Stromal cell of bone marrow (primary cell): ENCODE data around the gene RBMS3.
"Not testable (repeated sequence)": the region's sequence is repeated elsewhere in the genome, so short reads cannot be mapped to it uniquely, and the experiment has no call there.

Experiments
- DNase-seq: peaks from one replicate; pipeline ENCODE4 v3.0.0-alpha.2; 2012; ENCODE audit warnings: low read depth

Gene RBMS3

DNA sequence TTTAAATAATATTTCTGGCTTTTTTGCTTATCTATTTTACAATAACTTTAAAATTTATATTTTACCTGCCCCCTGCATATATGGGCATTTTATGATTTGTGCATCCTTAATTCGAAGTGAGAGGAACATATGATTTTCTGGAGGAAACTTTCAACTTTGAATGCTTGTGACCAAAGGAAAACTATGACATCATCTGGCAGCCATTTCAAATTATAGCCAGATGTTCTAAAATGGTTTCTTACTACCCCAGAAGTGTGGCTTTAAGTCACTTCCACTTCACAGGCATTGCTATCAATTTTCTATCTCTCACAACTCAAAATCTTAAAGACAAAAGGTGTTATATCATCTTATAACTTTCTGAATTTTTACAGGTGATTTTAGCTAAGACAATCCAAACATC lies 508.8 kb downstream of the RBMS3 start:
- DNase-seq: peak; percentile 1

DNA sequence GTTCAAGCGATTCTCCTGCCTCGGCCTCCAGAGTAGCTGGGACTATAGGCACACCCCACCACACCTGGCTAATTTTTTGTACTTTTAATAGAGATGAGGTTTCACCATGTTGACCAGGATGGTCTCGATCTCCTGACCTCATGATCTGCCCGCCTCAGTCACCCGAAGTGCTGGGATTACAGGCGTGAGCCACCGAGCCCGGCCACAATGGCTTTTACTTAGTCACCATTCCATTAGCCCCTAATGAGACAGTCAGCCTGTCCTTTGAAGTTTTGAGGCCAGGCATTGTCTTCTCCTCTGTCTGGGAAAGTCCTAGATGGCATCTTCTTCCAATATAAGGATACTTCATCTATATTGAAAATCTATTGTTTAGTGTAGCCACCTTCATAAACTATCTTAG lies 515.9 kb downstream of the RBMS3 start:
- DNase-seq: no peak

DNA sequence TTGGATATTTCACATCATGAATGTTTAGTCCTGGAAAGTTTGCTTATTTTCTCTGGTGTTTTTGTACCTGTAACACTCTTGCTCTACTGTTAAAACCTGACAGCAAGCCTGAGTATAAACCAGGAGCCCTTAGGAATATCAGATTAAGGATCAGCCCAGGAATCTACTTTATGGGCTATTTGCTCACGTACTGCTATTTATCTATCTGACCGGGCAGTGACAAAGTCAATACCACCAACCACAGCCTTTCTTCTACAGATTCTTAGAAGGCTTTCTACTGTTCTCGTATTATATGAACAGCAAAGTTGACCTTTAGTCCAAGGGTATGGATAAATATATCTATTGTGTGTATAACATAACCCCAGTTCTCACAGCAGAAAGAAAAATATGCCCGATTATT lies 521.2 kb downstream of the RBMS3 start:
- DNase-seq: no peak

DNA sequence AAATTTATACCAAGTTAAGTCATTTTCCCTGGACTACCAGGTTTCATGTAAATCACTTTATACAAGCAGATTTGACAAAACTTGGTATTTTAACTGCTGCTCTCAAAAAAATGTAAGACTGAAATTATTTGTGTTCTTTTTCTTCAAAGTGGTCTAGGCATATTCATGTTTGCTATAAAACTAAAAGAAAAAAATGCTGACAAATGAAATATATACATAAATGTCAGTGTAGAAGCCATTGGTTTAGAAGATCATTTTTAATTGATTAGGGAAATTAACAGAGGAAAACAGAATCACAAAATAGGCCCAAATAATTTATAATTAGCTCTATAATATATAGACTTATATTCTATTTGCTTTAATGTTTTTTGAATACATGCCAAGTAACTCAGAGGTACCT lies 523.2 kb downstream of the RBMS3 start:
- no peak for DNase-seq

DNA sequence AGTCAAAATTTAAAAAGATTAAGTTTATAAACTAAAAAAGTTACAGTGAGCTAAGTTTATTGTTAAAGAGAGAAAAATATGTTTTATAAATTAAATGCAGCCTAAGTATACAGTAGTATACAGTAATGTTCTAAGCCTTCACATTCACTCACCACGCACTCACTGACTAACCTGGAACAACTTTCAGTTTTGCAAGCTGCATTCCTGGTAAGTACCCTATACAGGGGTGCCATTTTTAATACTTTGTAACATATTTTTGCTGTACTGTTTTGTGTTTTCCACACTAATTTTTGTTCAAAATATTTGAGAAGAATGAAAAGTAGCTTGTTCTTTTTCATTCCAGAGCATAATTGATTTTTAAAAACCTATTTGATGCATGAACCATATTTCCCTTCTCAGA lies 524.9 kb downstream of the RBMS3 start:
- DNase-seq: no peak

DNA sequence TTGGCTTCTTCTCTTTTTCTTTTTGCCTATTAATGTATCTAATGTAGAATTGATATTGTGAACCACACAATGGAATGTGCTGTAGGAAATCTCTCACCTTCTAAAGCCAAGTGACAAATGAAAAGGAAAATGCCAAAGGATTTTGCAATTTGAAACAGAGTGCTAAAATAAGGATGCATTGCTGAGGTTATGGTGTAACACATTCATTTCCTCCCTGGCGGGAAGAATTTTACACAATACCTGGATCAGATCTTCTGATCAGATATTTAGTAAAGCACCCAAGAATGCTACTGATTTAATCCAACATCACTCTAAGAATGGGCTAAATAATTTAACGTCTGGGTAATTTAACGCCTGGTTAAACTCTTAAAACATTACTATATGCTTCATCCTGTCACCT lies 527.5 kb downstream of the RBMS3 start:
- DNase-seq: not testable (repeated sequence)

DNA sequence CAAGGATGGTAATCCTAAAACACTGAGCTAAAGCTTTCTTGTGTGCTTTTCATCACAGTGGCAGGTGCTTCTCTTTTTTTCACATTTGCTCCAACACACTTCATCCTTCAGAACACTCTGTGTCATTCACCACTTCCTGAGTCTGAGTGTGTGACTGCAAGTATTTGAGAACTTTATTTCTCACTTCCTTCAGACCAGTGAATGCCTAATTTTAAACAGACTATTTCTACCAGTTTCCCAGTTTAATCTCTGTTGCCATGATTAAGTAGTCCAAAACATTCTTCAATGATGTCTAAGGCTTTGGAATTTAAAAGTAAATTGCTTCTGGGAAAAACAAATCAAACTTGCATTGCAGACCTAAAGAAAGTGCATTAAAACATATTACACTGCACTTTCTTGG lies 541.2 kb downstream of the RBMS3 start:
- peak; percentile 23 for DNase-seq

DNA sequence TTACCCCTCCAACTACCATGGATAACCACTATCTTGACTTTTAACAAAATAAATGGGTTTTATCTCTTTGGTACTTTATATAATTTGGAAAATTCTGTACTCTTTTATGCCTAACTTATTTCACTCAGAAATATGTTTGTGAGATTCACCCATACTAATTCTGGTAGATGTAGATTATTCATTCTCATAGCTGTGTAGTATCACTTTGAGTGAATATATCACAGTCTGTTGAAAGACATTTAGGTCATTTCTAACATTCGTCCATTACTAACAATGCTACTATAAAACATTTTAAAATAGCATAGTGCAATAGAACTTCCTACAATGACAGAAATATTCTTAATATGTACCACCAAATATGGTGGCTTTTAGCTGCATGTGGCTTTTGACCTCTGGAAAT lies 542.4 kb downstream of the RBMS3 start:
- DNase-seq: no peak

DNA sequence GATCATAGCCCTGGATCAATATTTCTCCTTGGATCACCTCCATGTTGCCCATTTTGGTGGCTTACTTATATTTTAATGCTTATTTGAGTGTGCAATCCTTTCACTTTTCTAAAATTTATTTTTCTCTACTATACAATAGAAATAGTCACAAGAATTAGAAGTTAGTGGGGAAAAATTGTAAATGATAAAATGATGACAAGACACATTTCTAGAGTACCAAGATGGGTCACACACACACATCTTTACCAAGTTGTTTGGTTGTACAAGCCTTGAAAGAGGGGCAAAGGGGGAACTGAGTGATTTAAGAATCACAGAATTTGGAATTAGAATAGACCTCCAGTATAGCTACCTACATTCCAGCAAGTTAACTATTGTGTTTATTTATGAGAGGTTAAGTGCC lies 545.8 kb downstream of the RBMS3 start:
- DNase-seq: no peak

DNA sequence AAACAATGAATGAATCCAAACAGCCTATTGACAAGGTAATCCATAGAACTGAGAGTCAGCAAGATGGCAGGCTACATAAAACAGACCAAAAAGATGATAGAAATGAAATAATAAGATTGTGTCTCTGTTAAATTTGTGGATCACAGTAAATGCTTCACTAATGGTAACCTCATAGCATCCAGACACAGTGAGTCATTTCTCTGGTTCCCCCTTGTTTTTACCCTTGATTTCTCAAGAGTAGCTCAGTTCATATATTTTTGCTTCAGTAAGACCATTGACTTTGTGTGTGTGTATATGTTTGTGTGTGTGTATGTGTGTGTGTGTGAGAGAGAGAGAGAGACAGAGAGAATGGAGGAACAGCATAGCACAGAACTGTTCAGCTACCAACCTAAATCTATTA lies 546.9 kb downstream of the RBMS3 start:
- no peak for DNase-seq

DNA sequence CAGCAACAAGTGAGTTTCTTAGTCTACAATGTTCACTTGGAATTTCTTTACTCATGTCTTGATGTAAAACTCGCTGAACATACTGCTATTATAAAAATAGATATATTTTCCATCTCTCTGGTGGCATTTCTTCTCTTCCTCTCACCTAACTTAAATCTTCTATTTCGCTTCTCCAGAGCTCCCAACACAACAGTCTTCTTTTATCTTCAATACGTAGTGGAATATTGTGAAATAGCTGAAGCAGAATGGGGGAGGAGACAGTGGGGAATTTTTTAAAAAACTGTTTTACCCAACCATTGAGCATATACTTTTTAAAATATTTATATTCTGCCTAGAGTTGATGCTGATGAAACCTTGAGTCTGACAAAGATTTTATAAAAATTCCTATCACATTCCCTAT lies 548.5 kb downstream of the RBMS3 start:
- DNase-seq: no peak

DNA sequence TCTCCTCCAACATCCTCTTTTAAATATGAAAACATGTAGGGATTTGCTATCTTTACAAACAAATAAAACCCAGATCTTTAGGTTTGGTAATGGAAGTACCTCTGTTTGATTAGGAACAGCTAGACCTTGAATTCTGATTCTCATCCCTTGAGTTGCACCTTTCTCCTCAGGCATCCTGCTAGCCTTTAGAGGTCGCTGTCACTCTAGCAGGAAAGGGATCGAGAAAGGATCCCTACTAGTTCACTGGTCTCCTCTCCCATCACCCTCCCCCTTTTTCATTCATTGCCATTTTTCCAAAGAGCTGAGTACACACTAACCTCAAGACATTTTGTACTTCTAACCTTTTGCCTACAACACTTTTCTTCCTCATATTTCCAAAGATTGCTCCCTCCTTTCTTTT lies 569.8 kb downstream of the RBMS3 start:
- DNase-seq: no peak

DNA sequence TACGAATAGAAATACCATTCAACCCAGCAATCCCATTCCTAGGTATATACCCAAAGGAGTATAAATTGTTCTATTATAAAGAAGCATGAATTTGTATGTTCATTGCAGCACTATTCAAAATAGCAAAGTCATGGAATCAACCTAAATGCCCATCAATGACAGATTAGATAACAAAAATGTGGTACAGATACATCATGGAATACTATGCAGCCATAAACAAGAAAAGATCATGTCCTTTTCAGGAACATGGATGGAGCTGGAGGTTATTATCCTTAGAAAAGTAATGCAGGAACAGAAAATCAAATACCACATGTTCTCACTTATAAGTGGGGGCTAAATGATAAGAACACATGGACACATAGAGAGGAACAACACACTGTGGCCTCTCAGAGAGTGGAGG lies 571.9 kb downstream of the RBMS3 start:
- DNase-seq: no peak

DNA sequence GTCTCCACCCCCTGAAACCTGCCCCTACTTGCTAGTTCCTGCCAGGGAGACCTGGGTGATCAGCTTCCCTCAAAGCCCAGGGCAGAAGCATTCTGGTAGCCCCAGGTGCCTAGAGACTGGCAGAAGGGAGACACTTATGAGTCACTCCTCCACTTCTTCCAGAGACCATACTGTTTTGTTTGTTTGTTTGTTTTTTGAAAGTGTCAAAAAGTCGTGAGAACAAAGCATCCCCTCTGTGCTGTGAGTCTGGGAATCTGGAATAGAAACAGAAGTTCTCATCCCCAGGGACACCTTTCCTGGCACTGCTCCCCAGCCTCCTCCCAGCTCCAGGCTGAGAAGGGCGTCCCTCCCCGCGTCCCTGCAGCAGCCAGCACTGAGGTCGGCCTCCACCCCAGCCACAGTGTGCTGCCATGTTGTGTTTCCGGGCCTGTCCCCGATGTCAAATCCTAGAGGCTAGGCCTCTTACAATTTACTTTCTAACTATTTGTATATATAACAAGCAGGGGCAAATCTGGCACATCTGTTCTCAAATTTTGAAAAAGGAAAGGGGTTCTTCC lies 573.0 kb downstream of the RBMS3 start:
- no peak for DNase-seq

DNA sequence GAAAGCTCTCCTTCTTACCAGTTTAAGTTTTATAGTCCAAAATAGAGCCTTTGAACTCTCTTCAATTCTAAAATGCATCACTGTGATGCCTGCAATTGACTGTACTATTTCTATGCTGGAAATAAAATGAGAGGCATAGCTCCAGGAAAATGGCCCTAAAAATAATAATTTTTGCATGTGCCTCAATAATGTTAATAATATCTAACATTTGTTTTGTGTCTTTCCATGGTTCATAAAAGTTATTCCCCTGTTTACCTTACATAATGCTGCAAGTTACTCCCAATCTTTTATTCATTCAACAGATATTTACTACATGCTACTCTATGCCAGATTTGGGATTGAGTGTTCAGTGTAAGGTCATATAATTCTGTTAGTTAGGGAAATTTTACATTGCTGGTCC lies 574.0 kb downstream of the RBMS3 start:
- DNase-seq: no peak

DNA sequence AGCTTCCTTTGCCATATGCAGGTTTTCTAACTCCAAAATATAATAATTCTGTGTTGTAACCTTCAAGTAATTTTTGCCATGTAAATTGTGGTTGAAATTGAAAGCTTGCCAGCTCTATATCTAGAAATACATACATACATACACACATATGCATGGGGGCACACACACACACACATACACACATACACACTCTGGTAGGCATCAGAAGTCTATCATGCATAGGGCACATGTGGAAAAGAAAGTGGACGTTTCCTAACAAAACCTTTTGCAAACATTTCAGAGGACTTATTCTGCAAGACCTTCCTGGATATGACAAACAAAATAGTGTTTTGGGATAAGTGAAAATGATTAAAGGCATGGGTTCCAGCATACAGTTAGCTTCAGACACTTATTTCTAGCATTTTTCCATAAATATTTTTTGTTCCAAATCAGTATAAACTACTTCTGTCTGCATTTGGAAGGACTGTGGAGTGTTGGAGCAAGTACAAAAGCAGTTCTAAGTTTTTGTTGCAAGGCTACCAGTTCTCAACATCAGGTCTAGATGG lies 578.9 kb downstream of the RBMS3 start:
- no peak for DNase-seq

DNA sequence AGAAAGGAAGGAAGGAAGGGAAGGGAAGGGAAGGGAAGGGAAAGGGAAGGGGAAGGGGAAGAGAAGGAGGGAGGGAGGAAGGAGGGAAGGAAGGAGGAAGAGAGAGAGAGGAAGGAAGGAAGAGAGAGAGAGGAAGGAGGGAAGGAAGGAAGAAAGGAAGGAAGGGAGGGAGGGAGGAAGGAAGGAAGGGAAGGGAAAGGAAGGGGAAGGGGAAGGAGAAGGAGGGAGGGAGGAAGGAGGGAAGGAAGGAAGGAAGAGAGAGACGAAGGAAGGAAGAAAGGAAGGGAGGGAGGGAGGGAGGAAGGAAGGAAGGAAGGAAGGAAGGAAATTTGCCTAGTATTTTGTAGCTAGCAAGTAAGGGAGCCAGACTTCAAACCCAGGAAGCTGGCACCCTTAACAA lies 583.9 kb downstream of the RBMS3 start:
- no peak for DNase-seq

DNA sequence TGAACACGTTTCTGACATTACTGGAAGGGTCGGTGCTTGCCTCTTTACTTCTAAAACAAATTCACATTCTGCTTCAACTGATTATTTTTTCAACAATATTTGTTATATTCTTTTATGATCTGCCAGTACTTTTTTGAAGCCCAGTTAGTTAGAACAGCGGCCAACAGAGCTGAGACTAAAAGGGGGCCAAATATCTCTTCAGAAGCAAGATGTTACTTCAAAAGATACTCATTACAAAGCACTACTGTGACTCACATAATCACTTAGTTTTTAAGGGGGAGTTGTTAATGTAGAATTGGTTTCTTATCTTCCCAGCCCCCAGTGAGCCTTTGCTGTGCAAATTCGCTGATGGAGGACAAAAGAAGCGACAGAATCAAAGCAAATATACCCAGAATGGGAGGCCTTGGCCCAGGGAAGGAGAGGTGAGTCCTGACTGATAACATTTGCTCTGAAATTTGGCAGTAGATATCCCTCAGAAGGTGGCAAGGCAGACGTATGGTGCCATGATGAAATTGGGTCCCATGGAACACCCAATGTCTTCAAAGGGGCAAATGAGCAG lies 587.8 kb downstream of the RBMS3 start:
- DNase-seq: no peak

DNA sequence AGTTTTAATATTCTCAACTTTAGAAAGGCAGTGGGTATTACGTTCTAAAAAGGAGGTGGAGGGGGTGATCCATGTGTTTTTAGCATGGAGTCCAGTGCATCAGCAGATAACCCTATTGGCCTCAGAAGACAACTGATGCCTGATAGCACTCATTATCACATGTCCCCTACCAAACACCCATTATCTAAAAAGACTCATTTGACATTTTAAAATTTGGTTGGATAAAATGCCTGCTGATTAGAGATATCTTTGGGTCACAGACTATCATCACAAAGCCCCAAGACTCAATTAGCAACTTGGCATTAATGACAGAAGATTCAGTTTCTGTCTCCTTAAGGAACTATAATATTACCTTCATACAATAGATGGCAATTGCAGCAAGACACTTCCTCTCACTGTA lies 589.3 kb downstream of the RBMS3 start:
- no peak for DNase-seq

DNA sequence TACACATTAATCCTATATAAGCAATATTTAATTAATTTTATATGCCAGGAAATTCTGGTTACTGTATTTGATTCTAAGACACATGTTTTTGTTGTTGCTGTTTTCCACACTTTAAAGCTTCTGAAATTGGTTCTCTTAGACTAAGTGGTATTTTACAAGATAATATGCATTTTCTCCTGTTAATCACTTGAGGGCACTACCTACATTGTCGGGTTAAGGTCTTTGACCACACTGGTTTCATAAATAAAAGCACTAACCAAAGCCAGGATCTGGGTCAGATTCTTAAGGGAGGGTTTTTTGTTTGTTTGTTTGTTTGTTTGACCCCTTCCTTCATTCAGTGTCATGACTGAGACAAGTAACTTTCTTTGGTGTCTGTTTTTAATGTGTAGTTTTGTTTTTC lies 590.2 kb downstream of the RBMS3 start:
- DNase-seq: no peak

DNA sequence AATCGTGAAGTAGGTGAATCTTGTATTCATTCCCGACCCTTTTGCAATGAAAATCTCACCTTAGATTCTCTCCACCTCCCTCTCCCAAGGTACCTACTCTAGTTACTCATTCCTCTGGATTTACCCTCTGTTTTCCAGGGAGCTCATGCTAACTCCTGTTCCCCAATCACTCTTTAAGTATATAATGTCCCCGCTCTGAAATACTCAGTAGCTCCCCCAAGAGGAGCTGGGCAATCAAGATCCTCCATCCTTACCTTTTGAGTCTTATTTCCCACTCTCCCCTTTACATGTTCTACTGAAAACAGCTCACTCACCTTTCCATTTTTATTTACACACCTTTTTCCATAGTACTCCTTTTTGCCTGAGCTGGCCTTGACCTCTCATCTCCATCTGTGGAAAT lies 599.9 kb downstream of the RBMS3 start:
- no peak for DNase-seq

DNA sequence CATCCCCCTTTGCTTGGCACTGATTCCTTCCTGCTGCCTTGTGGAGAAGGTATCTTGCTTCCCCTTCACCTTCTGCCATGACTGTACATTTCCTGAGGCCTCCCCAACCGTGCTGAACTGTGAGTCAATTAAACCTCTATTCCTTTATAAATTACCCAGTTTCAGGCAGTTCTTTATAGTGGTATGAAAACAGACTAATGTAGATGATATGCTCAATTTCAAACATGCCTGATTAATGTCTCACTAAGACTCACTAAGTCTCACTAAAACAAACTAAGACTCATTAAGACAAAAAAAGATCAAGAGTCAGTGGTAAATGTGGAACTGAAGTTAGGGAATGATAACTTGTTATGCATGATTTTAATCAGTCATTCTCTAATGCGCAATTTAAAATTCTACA lies 606.6 kb downstream of the RBMS3 start:
- DNase-seq: no peak

DNA sequence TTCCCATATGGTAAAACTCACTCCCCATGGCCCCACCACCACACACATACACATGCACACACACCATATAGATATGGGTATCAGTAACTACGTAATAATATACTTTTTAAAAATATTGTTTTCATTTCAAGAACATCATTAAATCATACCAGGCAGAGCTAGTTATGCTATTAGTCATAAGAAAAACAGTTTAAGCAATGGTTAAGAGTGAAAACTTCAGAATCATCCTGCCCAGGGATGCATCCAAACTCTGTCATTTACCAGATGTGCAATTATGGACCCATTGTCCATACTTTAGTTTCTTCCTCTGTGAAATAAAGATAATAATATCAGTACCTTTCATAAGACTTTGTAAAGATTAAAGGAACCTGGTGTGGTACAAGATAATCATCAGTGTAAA lies 608.3 kb downstream of the RBMS3 start:
- peak; percentile 28 for DNase-seq

DNA sequence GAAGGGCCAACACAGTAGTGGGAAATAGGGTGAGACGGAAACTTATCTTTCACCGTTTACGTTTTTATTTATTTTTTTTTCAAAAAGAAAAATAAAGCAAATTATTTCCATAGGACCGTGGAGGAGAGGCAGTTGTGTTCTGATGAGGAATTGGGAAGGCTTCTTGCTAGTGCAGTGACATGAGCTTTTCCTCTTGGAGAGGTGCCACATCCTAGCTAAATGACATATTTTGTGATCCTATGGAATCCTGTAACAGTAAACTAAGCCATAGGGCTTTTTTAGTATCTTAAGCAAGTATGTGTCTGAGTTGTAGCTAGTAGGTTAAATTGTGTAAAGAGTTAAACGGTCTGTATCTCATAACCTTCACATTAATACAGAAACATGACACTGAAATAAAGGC lies 609.9 kb downstream of the RBMS3 start:
- no peak for DNase-seq
